B cell (primary cell): Measurements from ENCODE around the gene ELMO1.

ENCODE experiments used
- EZH2 ChIP-seq: IDR thresholded peaks from 2 replicates; pipeline ENCODE4 v1.6.1; 2012; ENCODE audit warnings: borderline replicate concordance, low read depth, mild to moderate bottlenecking, moderate library complexity, low read length; ENCODE audit not compliant: insufficient read depth, poor library complexity, severe bottlenecking
- TF ChIP-seq, protein P1 (sequence below): fragments of 200-600 bp; IDR thresholded peaks from one replicate; pipeline ENCODE4 v1.8.0; 2022; ENCODE audit warnings: antibody characterized with exemption, mild to moderate bottlenecking

DNA sequence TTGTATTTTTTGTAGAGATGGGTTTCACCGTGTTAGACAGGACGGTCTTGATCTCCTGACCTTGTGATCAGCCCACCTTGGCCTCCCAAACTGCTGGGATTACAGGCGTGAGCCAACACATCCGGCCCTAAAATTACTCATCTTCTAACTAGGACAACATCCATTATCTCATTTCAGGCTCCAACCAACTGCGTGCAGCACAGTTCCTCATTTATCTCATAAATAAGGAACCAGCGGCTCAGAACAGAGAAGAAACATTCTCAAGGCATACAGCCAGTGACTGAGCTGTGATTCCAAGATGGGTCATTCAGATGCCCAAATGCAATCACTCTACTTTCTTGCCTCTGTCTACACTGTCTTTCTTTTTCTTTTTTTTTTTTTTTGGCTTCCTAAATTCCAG, 356.1 kb downstream of the ELMO1 start:
- TF ChIP-seq EZH2: no peak
- TF ChIP-seq, protein P1, sequence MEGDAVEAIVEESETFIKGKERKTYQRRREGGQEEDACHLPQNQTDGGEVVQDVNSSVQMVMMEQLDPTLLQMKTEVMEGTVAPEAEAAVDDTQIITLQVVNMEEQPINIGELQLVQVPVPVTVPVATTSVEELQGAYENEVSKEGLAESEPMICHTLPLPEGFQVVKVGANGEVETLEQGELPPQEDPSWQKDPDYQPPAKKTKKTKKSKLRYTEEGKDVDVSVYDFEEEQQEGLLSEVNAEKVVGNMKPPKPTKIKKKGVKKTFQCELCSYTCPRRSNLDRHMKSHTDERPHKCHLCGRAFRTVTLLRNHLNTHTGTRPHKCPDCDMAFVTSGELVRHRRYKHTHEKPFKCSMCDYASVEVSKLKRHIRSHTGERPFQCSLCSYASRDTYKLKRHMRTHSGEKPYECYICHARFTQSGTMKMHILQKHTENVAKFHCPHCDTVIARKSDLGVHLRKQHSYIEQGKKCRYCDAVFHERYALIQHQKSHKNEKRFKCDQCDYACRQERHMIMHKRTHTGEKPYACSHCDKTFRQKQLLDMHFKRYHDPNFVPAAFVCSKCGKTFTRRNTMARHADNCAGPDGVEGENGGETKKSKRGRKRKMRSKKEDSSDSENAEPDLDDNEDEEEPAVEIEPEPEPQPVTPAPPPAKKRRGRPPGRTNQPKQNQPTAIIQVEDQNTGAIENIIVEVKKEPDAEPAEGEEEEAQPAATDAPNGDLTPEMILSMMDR: no peak
